GM12878 (cell line): ENCODE results near the gene GRM1. TPM values are rescaled to one million over a fixed set of nuclear protein-coding genes. Genes with fewer than 3 reads are reported as not detected.

Experiments
- ATAC-seq: fragments of 200-7000 bp; cut with Tn5 transposase; 3 replicates; pipeline ENCODE4 v1.9.1; 2020; ENCODE audit warnings: mild to moderate bottlenecking, moderate library complexity
- BruUV-seq: library from RNA; stranded (reverse); fragments of 400-500 nt; replicated peaks from 2 replicates; lab custom pipeline; 2021; lab: Mats Ljungman, UMichigan
- CTCF ChIA-PET: fragments of 300-600 bp; sonication (Branson Sonifier 250); formaldehyde crosslinking; extraction: SDS; loops from one replicate; lab custom pipeline; 2021; ENCODE audit warnings: inconsistent platforms; lab: Yijun Ruan, JAX
- POLR2A ChIA-PET: fragments of 350-600 bp; formaldehyde crosslinking; extraction: SDS; loops from one replicate; lab custom pipeline; 2021; ENCODE audit warnings: inconsistent platforms; lab: Charles Lee
- RAD21 ChIA-PET: fragments of 300-600 bp; sonication (Branson Sonifier 250); formaldehyde crosslinking; loops from one replicate; lab custom pipeline; 2023; ENCODE audit warnings: antibody characterized with exemption; ENCODE audit not compliant: unreplicated experiment; lab: Charles Lee
- SMC1A ChIA-PET: fragments of 300-600 bp; sonication (Branson Sonifier 250); formaldehyde crosslinking; loops from one replicate; lab custom pipeline; 2023; ENCODE audit not compliant: unreplicated experiment, uncharacterized antibody; lab: Charles Lee
- DNase-seq: peaks from one replicate; pipeline ENCODE4 v3.0.0-alpha.2; 2011; ENCODE audit warnings: low read depth, low spot score
- FAIRE-seq: peaks from 3 replicates; lab custom pipeline; 2011; peaks lifted over from hg19 to GRCh38; lab: Jason Lieb, UNC
- H2AFZ ChIP-seq: 2 replicates; pipeline ENCODE4 v1.6.0; 2011; ENCODE audit warnings: low read depth, low read length, control low read depth; ENCODE audit not compliant: control insufficient read depth
- H3K27ac ChIP-seq: 2 replicates; pipeline ENCODE4 v1.5.1; 2011; ENCODE audit warnings: control low read depth; ENCODE audit not compliant: control insufficient read depth, insufficient read depth
- H3K27me3 ChIP-seq, 2 experiments: replicated peaks in 1 of 2; 2 replicates each; pipeline versions ENCODE4 v1.6.0 to v1.6.1; 2011; ENCODE audit warnings: low read length in 1 of 2; ENCODE audit not compliant: control insufficient read depth in 2 of 2, insufficient read depth in 2 of 2
- H3K36me3 ChIP-seq, 2 experiments: 2 replicates each; pipeline ENCODE4 v1.5.1; 2011; ENCODE audit warnings: low read length in 1 of 2; ENCODE audit not compliant: control insufficient read depth in 2 of 2, insufficient read depth in 2 of 2
- H3K4me1 ChIP-seq: 2 replicates; pipeline ENCODE4 v1.6.1; 2011; ENCODE audit warnings: mild to moderate bottlenecking, low read length, moderate library complexity, mixed read lengths; ENCODE audit not compliant: control insufficient read depth, insufficient read depth
- H3K4me2 ChIP-seq: 2 replicates; pipeline ENCODE4 v1.6.0; 2011; ENCODE audit warnings: control low read depth; ENCODE audit not compliant: control insufficient read depth, insufficient read depth
- H3K4me3 ChIP-seq: fragments of 200-600 bp; sonication (generic); 2 replicates; pipeline ENCODE4 v1.5.1; 2016
- H3K79me2 ChIP-seq: 2 replicates; pipeline ENCODE4 v1.6.0; 2011; ENCODE audit warnings: low read length; ENCODE audit not compliant: control insufficient read depth, insufficient read depth
- H3K9ac ChIP-seq: 2 replicates; pipeline ENCODE4 v1.8.0; 2011; ENCODE audit warnings: low read length, control low read depth, mixed read lengths; ENCODE audit not compliant: control insufficient read depth, insufficient read depth
- H3K9me3 ChIP-seq: replicated peaks from 3 replicates; pipeline ENCODE4 v1.5.1; 2011; ENCODE audit warnings: mild to moderate bottlenecking, low read length; ENCODE audit not compliant: control insufficient read depth, insufficient read depth
- H4K20me1 ChIP-seq: 2 replicates; pipeline ENCODE4 v1.6.0; 2011; ENCODE audit not compliant: control insufficient read depth, insufficient read depth
- BCLAF1 ChIP-seq: fragments of 450-650 bp; IDR thresholded peaks from 2 replicates; pipeline ENCODE4 v1.6.1; 2017; ENCODE audit warnings: antibody characterized with exemption, mild to moderate bottlenecking, moderate library complexity
- EGR1 ChIP-seq, 2 experiments: IDR thresholded peaks; 1 replicate in 1 of 2; 2 replicates in 1 of 2; pipeline ENCODE4 v1.6.1; 2011 to 2012; ENCODE audit warnings: low read depth in 2 of 2, low read length in 2 of 2, borderline replicate concordance in 1 of 2, mild to moderate bottlenecking in 1 of 2, moderate library complexity in 1 of 2
- ELK1 ChIP-seq: IDR thresholded peaks from 2 replicates; pipeline ENCODE4 v1.6.1; 2012; ENCODE audit warnings: low read depth, low read length, improper control_type of control experiment
- FOS ChIP-seq: IDR thresholded peaks from 3 replicates; pipeline ENCODE4 v1.6.1; 2011; ENCODE audit warnings: borderline replicate concordance; ENCODE audit not compliant: insufficient read length; ENCODE audit errors: extremely low read depth
- IKZF1 ChIP-seq: fragments of 450-650 bp; conservative IDR thresholded peaks from 2 replicates; pipeline ENCODE4 v1.6.1; 2017; ENCODE audit warnings: antibody characterized with exemption, mild to moderate bottlenecking
- NR2F1 ChIP-seq: fragments of 450-650 bp; conservative IDR thresholded peaks from 2 replicates; pipeline ENCODE4 v1.6.1; 2017; ENCODE audit warnings: mild to moderate bottlenecking
- RAD21 ChIP-seq: IDR thresholded peaks from 2 replicates; pipeline ENCODE4 v1.6.1; 2011; ENCODE audit warnings: mild to moderate bottlenecking, low read depth, low read length, moderate library complexity; ENCODE audit not compliant: insufficient read depth
- SKIL ChIP-seq: fragments of 450-650 bp; IDR thresholded peaks from 2 replicates; pipeline ENCODE4 v1.6.1; 2017; ENCODE audit warnings: mild to moderate bottlenecking, low read depth, inconsistent platforms; ENCODE audit not compliant: poor library complexity, severe bottlenecking
- SREBF1 ChIP-seq: IDR thresholded peaks from 2 replicates; pipeline ENCODE4 v1.6.1; 2012; ENCODE audit warnings: mild to moderate bottlenecking, low read length
- STAT1 ChIP-seq: fragments of 450-650 bp; conservative IDR thresholded peaks from 2 replicates; pipeline ENCODE4 v1.6.1; 2014; ENCODE audit warnings: antibody characterized with exemption, mild to moderate bottlenecking
- TARDBP ChIP-seq: IDR thresholded peaks from 2 replicates; pipeline ENCODE4 v1.6.1; 2016; ENCODE audit warnings: borderline replicate concordance
- TCF3 ChIP-seq: IDR thresholded peaks from 2 replicates; pipeline ENCODE4 v1.6.1; 2012; ENCODE audit warnings: low read depth, mild to moderate bottlenecking, low read length, borderline replicate concordance; ENCODE audit not compliant: insufficient read depth
- WRNIP1 ChIP-seq: IDR thresholded peaks from 2 replicates; pipeline ENCODE4 v1.6.1; 2011; ENCODE audit warnings: low read depth, low read length, improper control_type of control experiment, borderline replicate concordance
- ZNF274 ChIP-seq: IDR thresholded peaks from one replicate; pipeline ENCODE4 v1.8.0; 2011; ENCODE audit not compliant: insufficient read length, insufficient read depth
- WGBS: methylation state at CpG from one replicate; pipeline ENCODE4 v1.1.6; 2016; ENCODE audit warnings: low lambda C conversion rate; ENCODE audit not compliant: insufficient replicate concordance, insufficient coverage; ENCODE audit errors: missing lambda C conversion rate; 5-methylcytosine and 5-hydroxymethylcytosine counted together
- in situ Hi-C: fragments of 300-500 bp; cut with MboI; formaldehyde crosslinking; loops from 9 replicates; pipeline ENCODE4 v1.14.3; 2018; ENCODE audit warnings: mixed read lengths
- intact Hi-C: fragments of 100-400 bp; cut with micrococcal nuclease; formaldehyde crosslinking; loops from one replicate; pipeline ENCODE4 v1.14.2; 2022; ENCODE audit not compliant: unreplicated experiment
- polyA plus RNA-seq, 11 experiments: library from polyadenylated mRNA; depleted of rRNA in 4 of 11; unstranded in 6 of 11; stranded (reverse) in 5 of 11; fragments of >200 nt; fragmentation: Nextera tagmentation in 4 of 11; fragmentation: Illumina TruSeq in 1 of 11; extraction: Ambion mirVana in 4 of 11; extraction: Trizol in 1 of 11; gene quantifications; 1 replicate in 1 of 11; 2 replicates in 10 of 11; pipeline versions ENCODE4 v1.2.1 to v1.2.3, GENCODE V29; 2011 to 2016; ENCODE audit warnings: inconsistent platforms in 2 of 11, missing spikeins in 2 of 11, low read depth in 1 of 11
- total RNA-seq, 4 experiments: library from RNA; depleted of rRNA in 3 of 4; stranded (reverse); fragments of >200 nt in 3 of 4; fragmentation: Illumina TruSeq in 1 of 4; extraction: Trizol in 1 of 4; gene quantifications; 2 replicates each; pipeline versions ENCODE4 v1.2.1 to v1.2.3, GENCODE V29; 2013 to 2021

Gene GRM1
- total and polyA plus RNA-seq, 10 of the 15 experiments (the other 5 are each of a cell fraction or from before 2014, with no cell fraction given) = 0.04 TPM; not detected in 9

- Histone ChIP-seq H3K4me1 (no peaks in the 10 kb centered on the region), H3K4me2 (no peak overlapping the region), H3K4me3 (no peak overlapping the region), H4K20me1 (no peaks in the 10 kb centered on the region), H3K27ac (no peak overlapping the region), H3K9ac (no peak overlapping the region), H3K9me3 (no peaks in the 10 kb centered on the region), H2AFZ (no peak overlapping the region), H3K79me2 (no peaks in the 10 kb centered on the region), H3K36me3 (no peaks in the 10 kb centered on the region), H3K27me3 (no peaks in the 10 kb centered on the region)
- RAD21 ChIA-PET = no interaction called here
- no peak for DNase-seq
- intact Hi-C loops = no loop called here
- SMC1A ChIA-PET = no interaction called here
- FAIRE-seq = no peak
- WGBS = 50% methylated on average over 2 of the region's 2 CpGs
- CTCF ChIA-PET = no interaction called here
- no peak for ATAC-seq
- in situ Hi-C loops = no loop called here
- BruUV-seq = no TSS peak
- POLR2A ChIA-PET = no interaction called here
- no peak for TF ChIP-seq WRNIP1
- TF ChIP-seq NR2F1 = no peak
- no peak for TF ChIP-seq ZNF274
- TF ChIP-seq IKZF1 = no peak
- TF ChIP-seq FOS = no peak
- no peak for TF ChIP-seq TCF3
- no peak for TF ChIP-seq EGR1 (IDR thresholded peaks at IDR 0.05; ENCODE audit: borderline replicate concordance in 1 of 2, low read depth in 2 of 2, low read length in 2 of 2)
- TF ChIP-seq STAT1 = no peak
- TF ChIP-seq SKIL = no peak
- TF ChIP-seq RAD21 = no peak
- TF ChIP-seq TARDBP = no peak
- TF ChIP-seq SREBF1 = no peak
- no peak for TF ChIP-seq BCLAF1
- no peak for TF ChIP-seq ELK1
These were observed 382.2 kb downstream of the GRM1 start for GRCh38 chr6:146410851-146411595.
